ENCODE measurements around the gene SEC23B. TPM values are rescaled to one million over a fixed set of nuclear protein-coding genes. Genes with fewer than 3 reads are reported as not detected.

Gene SEC23B
- total and polyA plus RNA-seq, 2 of the 4 experiments (the other 2 are of a cell fraction): 51.5 to 78.9 TPM

- H3K14ac ChIP-seq (replicated peaks; ENCODE audit: low read depth, low read length): no peak overlapping the region
- no peak overlapping the region for H4K91ac ChIP-seq (ENCODE audit: insufficient read depth, low read depth, low read length)
- DNase-seq: no peak
- H3K9ac ChIP-seq (ENCODE audit: low read depth, low read length): no peak overlapping the region
- H2AFZ ChIP-seq (replicated peaks; ENCODE audit: low read length, poor library complexity): no peak overlapping the region
- ATAC-seq (ENCODE audit: low read depth): no peak
- H3K18ac ChIP-seq (ENCODE audit: low read depth, low read length): no peak overlapping the region
- H2AK5ac ChIP-seq (ENCODE audit: low read depth, low read length): no peak overlapping the region
- no peak overlapping the region for H2BK120ac ChIP-seq (ENCODE audit: low read depth, low read length)
- no peak overlapping the region for H3K4me3 ChIP-seq (ENCODE audit: insufficient read depth, low read depth, low read length)
- H3K27me3 ChIP-seq (ENCODE audit: control insufficient read depth, insufficient read depth, low read length): no peaks in the 10 kb centered on the region
- no peak overlapping the region for H4K5ac ChIP-seq (ENCODE audit: low read depth, low read length)
- no peak overlapping the region for H3K4me2 ChIP-seq (ENCODE audit: low read depth, low read length)
- H3K23ac ChIP-seq (ENCODE audit: low read depth, low read length): no peak overlapping the region
- no peak overlapping the region for H2BK5ac ChIP-seq (ENCODE audit: low read depth, low read length, poor library complexity, severe bottlenecking)
- no peak overlapping the region for H2BK15ac ChIP-seq (ENCODE audit: low read depth, low read length)
- WGBS, 2 experiments (ENCODE audit: extremely low coverage in 2 of 2, insufficient read length in 1 of 2): no CpG with 5 or more reads among the region's 5 CpGs
- no peak overlapping the region for H3K4ac ChIP-seq (ENCODE audit: low read depth, low read length)
- in situ Hi-C loops (cut with MboI; ENCODE audit: low sequenced_read_pairs): no loop called here
- no peak overlapping the region for H4K8ac ChIP-seq (ENCODE audit: low read depth in 2 of 2, low read length in 2 of 2)
- BruUV-seq (replicated peaks): no TSS peak
- POLR2A ChIA-PET (ENCODE audit: unreplicated experiment): no interaction called here
- H3K4me1 ChIP-seq (ENCODE audit: control insufficient read depth, insufficient read depth, low read length): no peaks in the 10 kb centered on the region
- TF ChIP-seq POLR2A (IDR thresholded peaks at IDR 0.05; ENCODE audit: low read depth, low read length): no peak
- no peak for TF ChIP-seq USF2 (IDR thresholded peaks at IDR 0.05; ENCODE audit: low read depth, low read length)
- no peak for TF ChIP-seq CHD1 (IDR thresholded peaks at IDR 0.05; ENCODE audit: low read depth, low read length)
- TF ChIP-seq RAD21 (IDR thresholded peaks at IDR 0.05; ENCODE audit: low read length): no peak
- TF ChIP-seq RFX5 (IDR thresholded peaks at IDR 0.05; ENCODE audit: low read depth, low read length): no peak
- TF ChIP-seq RCOR1 (IDR thresholded peaks at IDR 0.05; ENCODE audit: insufficient replicate concordance, low read length): no peak
- TF ChIP-seq MAZ (IDR thresholded peaks at IDR 0.05; ENCODE audit: borderline replicate concordance, low read depth, low read length): no peak
- no peak for TF ChIP-seq NFE2L2 (IDR thresholded peaks at IDR 0.05; ENCODE audit: low read depth, low read length)
- no peak for TF ChIP-seq ELK1 (IDR thresholded peaks at IDR 0.05; ENCODE audit: borderline replicate concordance, low read depth, low read length)
- no peak for TF ChIP-seq FOS (IDR thresholded peaks at IDR 0.05; ENCODE audit: low read depth, low read length)
- TF ChIP-seq MXI1 (IDR thresholded peaks at IDR 0.05; ENCODE audit: borderline replicate concordance, low read depth, low read length): no peak
- TF ChIP-seq CTCF (conservative IDR thresholded peaks at IDR 0.05; ENCODE audit: low read depth, low read length): no peak
- TF ChIP-seq CEBPB (IDR thresholded peaks at IDR 0.05; ENCODE audit: low read depth, low read length): no peak
- TF ChIP-seq SMC3 (IDR thresholded peaks at IDR 0.05; ENCODE audit: low read depth, low read length): no peak
- no peak for TF ChIP-seq MAFK (IDR thresholded peaks at IDR 0.05; ENCODE audit: low read depth, low read length)
- TF ChIP-seq BHLHE40 (IDR thresholded peaks at IDR 0.05; ENCODE audit: low read depth, low read length): no peak
- H3K9me1 ChIP-seq (ENCODE audit: insufficient read depth, low read length): no peaks in the 10 kb centered on the region
- no peaks in the 10 kb centered on the region for H4K20me1 ChIP-seq (ENCODE audit: insufficient read depth, low read length)
- no peaks in the 10 kb centered on the region for H3K9me3 ChIP-seq (ENCODE audit: control insufficient read depth, insufficient read depth, low read length)
- no peak overlapping the region for H2AK9ac ChIP-seq (replicated peaks; ENCODE audit: low read depth, low read length, poor library complexity)
- intact Hi-C loops (cut with micrococcal nuclease): loop anchor here (5.0 kb wide), 1 partner anchor 43 kb away; no protein-coding TSS in a partner anchor
- H3K56ac ChIP-seq (ENCODE audit: extremely low read depth, insufficient read depth, low read length): no peak overlapping the region
- H2BK20ac ChIP-seq (ENCODE audit: low read depth, low read length): no peak overlapping the region
- H3K27ac ChIP-seq (ENCODE audit: insufficient read depth, low read length): no peak overlapping the region
- CTCF ChIA-PET: interaction anchor here (0.6 kb wide), 1 partner anchor 10 kb away, joined by 7 read pairs; no protein-coding TSS in a partner anchor
- H3K36me3 ChIP-seq (ENCODE audit: control insufficient read depth, insufficient read depth, low read length): peaks cover 15% of the 10 kb centered on the region
- peaks cover 9 to 14% of the 10 kb centered on the region in 2 experiments; a peak in 2 of 4 replicates for H3K79me1 ChIP-seq (ENCODE audit: low read depth in 1 of 2, low read length in 2 of 2)
- dilution Hi-C loops (cut with HindIII; ENCODE audit: low sequenced_read_pairs, unreplicated experiment): no loop called here
Observed at GRCh38 chr20:18514127-18514526, 6.4 kb downstream of the SEC23B start.

All from IMR-90 (cell line).